AG10803 (cell line): ENCODE data around the gene CCDC186.

ENCODE experiments used
- DNase-seq: peaks from one replicate; pipeline ENCODE4 v3.0.0; 2010; ENCODE audit warnings: low read depth
- H3K4me3 ChIP-seq: 2 replicates; pipeline ENCODE4 v1.5.1; 2011; ENCODE audit warnings: mild to moderate bottlenecking, low read length, control low read depth
- TF ChIP-seq, protein P1 (sequence below): conservative IDR thresholded peaks from 2 replicates; pipeline ENCODE4 v1.5.1; 2011; ENCODE audit warnings: mild to moderate bottlenecking, low read length, control low read depth, inconsistent platforms

Gene CCDC186

DNA sequence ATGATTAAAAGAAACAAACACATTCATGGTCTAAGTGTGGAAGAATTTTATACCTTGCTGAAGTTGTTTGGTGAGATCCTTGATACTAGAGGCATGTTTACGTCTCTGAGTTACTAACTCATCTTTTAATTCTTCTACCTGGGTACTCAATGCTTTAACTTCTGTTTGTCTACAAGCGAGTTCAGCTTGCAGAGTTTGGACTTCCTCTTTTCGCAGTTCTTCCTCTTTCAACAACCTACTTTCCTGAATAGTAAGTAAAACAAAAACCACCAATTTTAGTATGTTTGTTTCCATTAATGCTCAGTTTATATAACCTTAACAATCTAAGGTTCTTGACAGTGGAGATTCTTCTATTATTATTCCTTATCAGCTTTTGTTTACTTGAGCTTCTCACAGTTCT lies 42.9 kb downstream of the CCDC186 start:
- no peak overlapping the region for H3K4me3 ChIP-seq
- TF ChIP-seq, protein P1, sequence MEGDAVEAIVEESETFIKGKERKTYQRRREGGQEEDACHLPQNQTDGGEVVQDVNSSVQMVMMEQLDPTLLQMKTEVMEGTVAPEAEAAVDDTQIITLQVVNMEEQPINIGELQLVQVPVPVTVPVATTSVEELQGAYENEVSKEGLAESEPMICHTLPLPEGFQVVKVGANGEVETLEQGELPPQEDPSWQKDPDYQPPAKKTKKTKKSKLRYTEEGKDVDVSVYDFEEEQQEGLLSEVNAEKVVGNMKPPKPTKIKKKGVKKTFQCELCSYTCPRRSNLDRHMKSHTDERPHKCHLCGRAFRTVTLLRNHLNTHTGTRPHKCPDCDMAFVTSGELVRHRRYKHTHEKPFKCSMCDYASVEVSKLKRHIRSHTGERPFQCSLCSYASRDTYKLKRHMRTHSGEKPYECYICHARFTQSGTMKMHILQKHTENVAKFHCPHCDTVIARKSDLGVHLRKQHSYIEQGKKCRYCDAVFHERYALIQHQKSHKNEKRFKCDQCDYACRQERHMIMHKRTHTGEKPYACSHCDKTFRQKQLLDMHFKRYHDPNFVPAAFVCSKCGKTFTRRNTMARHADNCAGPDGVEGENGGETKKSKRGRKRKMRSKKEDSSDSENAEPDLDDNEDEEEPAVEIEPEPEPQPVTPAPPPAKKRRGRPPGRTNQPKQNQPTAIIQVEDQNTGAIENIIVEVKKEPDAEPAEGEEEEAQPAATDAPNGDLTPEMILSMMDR: no peak
- DNase-seq: no peak

DNA sequence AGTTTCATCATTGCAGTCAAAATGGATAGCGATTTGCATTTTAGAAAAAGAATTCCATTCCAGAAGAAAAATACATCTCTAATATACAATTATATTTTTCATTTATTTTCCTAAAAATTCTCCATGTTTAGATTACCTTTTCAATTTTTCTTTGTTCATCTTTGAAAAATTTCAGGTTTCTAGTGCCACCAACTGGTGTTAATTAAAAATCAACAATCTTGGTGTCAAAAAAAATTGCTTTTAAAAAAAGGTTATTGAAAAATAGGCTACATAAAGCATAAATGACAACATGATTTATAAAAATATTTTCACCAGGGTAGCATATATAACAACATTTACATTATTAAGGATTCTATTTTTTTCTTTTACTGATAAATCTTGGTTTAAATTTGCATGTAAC lies 53.0 kb downstream of the CCDC186 start:
- TF ChIP-seq, protein P1: no peak
- no peak overlapping the region for H3K4me3 ChIP-seq
- no peak for DNase-seq

DNA sequence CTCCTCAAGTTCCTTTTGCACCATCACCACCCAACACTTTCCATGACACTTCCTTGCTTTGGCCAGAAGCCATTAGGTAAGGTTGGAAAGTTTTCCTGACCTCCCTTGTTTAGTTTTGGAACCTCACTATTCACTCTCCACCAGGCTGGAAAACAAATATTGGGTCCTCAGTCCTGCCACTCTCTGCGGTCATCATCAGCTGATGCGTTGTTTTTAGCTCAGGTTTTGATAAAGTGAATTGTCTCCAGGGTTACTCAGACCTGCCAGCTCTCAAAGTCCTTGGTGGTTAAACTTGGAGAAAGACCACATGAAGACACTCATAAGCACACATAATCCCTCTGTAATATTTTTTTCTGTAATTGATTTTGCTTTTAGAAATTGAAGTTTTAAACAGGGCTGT lies 55.5 kb downstream of the CCDC186 start:
- TF ChIP-seq, protein P1: no peak
- H3K4me3 ChIP-seq: no peak overlapping the region
- no peak for DNase-seq

DNA sequence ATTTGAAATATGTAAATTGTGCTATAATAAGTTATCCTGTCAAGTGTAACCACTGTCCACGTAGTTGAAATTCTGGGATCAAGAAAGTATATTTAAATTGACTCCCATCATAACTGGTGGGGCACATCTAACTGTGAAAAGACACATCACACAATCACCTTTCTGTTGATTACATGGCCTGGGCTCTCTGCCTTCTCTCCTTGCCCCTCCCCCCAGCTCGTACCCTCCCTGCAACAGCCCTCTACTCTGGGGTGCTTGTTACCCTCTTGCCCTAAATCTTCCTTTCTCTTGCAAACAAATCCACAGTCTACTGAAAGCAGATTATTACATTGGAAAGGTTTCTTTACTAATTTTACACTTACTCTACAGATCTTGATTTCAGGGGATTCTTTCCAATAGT lies 56.3 kb downstream of the CCDC186 start:
- TF ChIP-seq, protein P1: no peak
- DNase-seq: no peak
- H3K4me3 ChIP-seq: no peak overlapping the region

DNA sequence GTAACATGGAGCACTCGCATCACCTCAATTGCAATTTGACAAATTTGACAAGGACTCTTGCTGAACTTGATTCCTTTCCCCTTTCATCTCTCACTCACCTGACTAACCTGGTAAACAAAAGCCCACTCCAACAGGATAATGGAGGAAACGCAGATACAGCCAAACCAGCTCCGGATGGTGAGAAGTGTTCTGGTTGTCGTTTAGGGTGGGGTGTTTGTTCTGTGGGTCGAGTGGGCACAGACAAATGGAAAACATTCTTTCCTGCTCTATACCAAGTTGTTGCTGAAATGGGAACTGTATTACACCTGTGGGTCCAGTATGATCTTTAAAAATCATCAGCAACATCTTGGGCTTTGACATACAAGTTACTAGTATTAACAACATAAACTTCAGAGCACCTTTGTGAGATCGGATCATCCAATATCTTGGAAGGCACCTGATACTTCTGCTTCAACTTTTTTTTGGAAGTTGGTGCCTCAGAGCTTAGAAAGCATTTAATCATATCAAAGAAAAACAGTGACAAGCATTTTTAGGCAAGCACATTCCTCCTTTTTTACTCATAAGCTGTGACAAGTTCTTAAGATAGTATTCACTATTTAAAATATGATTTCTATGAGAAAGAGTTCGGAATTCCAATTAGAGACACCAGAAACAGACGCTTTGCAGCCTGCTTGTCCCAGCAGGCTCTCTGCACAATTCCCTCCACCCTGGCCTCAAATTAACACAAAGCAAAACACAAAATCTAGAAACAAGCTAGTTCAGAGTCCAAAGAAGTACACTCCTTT lies 58.1 kb downstream of the CCDC186 start:
- no peak for DNase-seq
- TF ChIP-seq, protein P1: no peak
- no peak overlapping the region for H3K4me3 ChIP-seq

DNA sequence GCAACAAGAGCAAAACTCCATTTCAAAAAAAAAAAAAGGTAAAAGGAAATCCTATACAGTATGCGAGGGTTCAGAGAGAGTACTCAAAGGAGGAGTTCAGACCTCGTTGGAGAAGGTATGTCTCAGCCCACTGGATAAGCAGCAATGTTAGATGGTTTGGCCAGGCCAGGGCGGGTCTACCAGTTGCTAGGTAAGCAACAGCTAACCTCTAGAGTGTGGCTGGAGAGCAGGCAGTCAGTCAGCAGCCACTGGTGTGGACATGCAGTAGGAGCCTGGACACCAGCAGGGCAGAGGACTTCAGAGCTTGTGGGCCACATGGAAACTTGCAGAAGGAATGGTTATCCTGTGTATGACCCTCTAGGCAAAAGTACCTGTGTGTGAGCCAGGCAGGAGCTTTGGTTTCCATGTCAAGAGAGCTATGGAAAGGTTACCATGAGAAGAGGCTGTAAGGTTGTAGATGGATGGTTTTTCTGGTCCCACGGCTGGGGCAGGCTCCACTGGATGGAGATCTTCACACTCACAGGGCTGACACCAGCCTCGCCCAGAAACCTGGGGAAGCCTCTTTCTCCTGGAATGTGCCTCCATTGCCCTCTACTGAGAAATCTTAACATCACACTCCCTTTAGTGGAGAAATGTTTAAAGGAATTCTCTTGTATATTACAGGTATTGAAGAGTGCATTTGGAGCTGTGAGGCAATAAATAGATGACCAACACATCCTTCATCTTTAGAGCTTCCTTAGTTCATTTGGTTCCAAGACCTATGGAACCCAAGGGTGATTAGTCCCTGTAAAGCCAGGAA lies 63.6 kb downstream of the CCDC186 start:
- no peak overlapping the region for H3K4me3 ChIP-seq
- TF ChIP-seq, protein P1: peak; percentile 31
- DNase-seq: no peak

DNA sequence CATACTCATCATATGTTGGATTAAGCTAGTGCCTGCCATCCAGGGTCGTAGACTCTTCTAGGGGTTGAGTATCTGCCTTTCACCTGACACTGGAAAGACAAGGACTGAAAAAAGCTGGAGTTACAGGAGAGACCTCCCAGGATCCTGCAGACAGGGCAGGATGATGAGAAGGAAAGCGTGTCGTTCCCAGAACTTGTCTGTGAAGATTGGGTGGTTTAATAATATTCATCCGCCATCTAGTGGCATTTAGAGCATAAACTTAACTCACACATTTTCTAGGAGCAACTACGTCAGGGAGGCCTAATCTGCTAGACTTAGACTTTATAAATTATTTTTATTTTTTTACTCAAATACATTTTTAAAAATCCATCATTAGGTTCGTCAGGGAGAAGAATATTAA lies 70.7 kb downstream of the CCDC186 start:
- H3K4me3 ChIP-seq: no peak overlapping the region
- TF ChIP-seq, protein P1: peak; percentile 66
- DNase-seq: peak; percentile 71
